ENCODE data around the gene EYA2. TPM values are rescaled to one million over a fixed set of nuclear protein-coding genes. Genes with fewer than 3 reads are reported as not detected.

The EYA2 gene
- total and polyA plus RNA-seq, 2 of the 4 experiments (the other 2 are of a cell fraction) = 2.3 to 5.4 TPM

DNA sequence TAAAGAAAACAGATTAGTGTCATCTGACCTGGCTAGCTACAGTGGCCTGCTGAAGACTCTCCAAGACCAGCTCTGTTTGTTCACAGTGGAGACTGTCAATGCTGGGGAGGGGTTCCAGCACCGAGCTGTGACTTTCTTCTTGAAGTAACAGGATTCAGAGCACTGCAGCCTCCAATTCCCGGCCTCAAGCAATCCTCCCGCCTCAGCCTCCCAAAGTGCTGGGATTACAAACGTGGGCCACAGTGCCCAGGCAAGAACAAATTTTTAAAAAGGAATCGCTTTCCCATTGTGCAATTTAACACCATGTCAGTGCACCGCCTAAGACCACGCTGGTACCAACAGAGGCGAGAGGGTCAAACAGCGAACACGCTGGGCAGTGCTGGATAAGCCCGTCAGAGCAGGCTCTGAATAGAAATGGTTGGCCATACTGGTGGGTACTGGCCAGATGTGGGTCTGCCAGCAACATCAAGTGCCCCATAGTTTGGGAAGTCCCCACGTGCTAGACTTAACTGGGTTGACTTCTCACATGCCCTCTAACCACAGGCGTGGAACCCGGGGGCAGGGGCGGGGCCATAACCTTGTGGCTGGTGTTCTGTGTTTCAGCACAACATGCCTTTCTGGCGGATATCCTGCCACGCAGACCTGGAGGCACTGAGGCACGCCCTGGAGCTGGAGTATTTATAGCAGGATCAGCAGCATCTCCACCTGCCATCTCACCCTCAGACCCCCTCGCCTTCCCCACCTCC is 293.0 kb downstream of the EYA2 start (continued):
- TF ChIP-seq RAD21 (IDR thresholded peaks at IDR 0.05; ENCODE audit: low read length) = no peak

DNA sequence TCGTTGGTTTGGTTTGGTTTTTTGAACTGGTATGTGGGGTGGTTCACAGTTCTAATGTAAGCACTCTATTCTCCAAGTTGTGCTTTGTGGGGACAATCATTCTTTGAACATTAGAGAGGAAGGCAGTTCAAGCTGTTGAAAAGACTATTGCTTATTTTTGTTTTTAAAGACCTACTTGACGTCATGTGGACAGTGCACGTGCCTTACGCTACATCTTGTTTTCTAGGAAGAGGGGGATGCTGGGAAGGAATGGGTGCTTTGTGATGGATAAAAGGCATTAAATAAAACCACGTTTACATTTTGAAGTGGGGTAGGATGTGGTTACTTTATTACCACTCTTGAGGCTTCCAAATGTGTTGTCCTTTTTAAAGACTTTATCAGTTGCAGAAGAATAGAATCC is 293.9 kb downstream of the EYA2 start:
- no peak overlapping the region for H2BK5ac ChIP-seq (ENCODE audit: low read depth, low read length, poor library complexity, severe bottlenecking)
- no peak overlapping the region for H3K4me3 ChIP-seq (ENCODE audit: insufficient read depth, low read depth, low read length)
- H3K9me3 ChIP-seq (ENCODE audit: control insufficient read depth, insufficient read depth, low read length) = no peaks in the 10 kb centered on the region
- no peak overlapping the region for H2AK5ac ChIP-seq (ENCODE audit: low read depth, low read length)
- ChIA-PET POLR2A (ENCODE audit: unreplicated experiment) (no interaction called here), CTCF (no interaction called here)
- H2BK15ac ChIP-seq (ENCODE audit: low read depth, low read length) = no peak overlapping the region
- in situ Hi-C loops (cut with MboI; ENCODE audit: low sequenced_read_pairs) = no loop called here
- H3K27ac ChIP-seq (ENCODE audit: insufficient read depth, low read length) = no peak overlapping the region
- no peak for TF ChIP-seq NFE2L2 (IDR thresholded peaks at IDR 0.05; ENCODE audit: low read depth, low read length)
- no peaks in the 10 kb centered on the region for H3K9me1 ChIP-seq (ENCODE audit: insufficient read depth, low read length)
- H4K8ac ChIP-seq (ENCODE audit: low read depth in 2 of 2, low read length in 2 of 2) = no peak overlapping the region
- no CpG with 5 or more reads among the region's 5 CpGs for WGBS, 2 experiments (ENCODE audit: extremely low coverage in 2 of 2, insufficient read length in 1 of 2)
- no peak for DNase-seq
- H3K14ac ChIP-seq (replicated peaks; ENCODE audit: low read depth, low read length) = no peak overlapping the region
- no peak overlapping the region for H2AFZ ChIP-seq (replicated peaks; ENCODE audit: low read length, poor library complexity)
- intact Hi-C loops (cut with micrococcal nuclease) = no loop called here
- dilution Hi-C loops (cut with HindIII; ENCODE audit: low sequenced_read_pairs, unreplicated experiment) = no loop called here
- no peak overlapping the region for H4K91ac ChIP-seq (ENCODE audit: insufficient read depth, low read depth, low read length)
- BruUV-seq (replicated peaks) = no TSS peak
- no peaks in the 10 kb centered on the region for H4K20me1 ChIP-seq (ENCODE audit: insufficient read depth, low read length)
- H3K36me3 ChIP-seq (ENCODE audit: control insufficient read depth, insufficient read depth, low read length) = peaks cover 2% of the 10 kb centered on the region; the same call in 1 of the 2 replicates
- no peak overlapping the region for H3K56ac ChIP-seq (ENCODE audit: extremely low read depth, insufficient read depth, low read length)
- no peak overlapping the region for H3K4me2 ChIP-seq (ENCODE audit: low read depth, low read length)
- no peak overlapping the region for H3K9ac ChIP-seq (ENCODE audit: low read depth, low read length)
- no peaks in the 10 kb centered on the region for H3K27me3 ChIP-seq (ENCODE audit: control insufficient read depth, insufficient read depth, low read length)
- no peak overlapping the region for H2BK20ac ChIP-seq (ENCODE audit: low read depth, low read length)
- no peak overlapping the region for H2BK120ac ChIP-seq (ENCODE audit: low read depth, low read length)
- H3K79me1 ChIP-seq (ENCODE audit: low read depth in 1 of 2, low read length in 2 of 2) = no peaks in the 10 kb centered on the region
- no peaks in the 10 kb centered on the region for H3K4me1 ChIP-seq (ENCODE audit: control insufficient read depth, insufficient read depth, low read length)
- no peak for ATAC-seq (ENCODE audit: low read depth)
- no peak overlapping the region for H2AK9ac ChIP-seq (replicated peaks; ENCODE audit: low read depth, low read length, poor library complexity)
- H3K23ac ChIP-seq (ENCODE audit: low read depth, low read length) = no peak overlapping the region
- no peak overlapping the region for H3K4ac ChIP-seq (ENCODE audit: low read depth, low read length)
- no peak overlapping the region for H3K18ac ChIP-seq (ENCODE audit: low read depth, low read length)
- no peak overlapping the region for H4K5ac ChIP-seq (ENCODE audit: low read depth, low read length)

Measured in IMR-90 (cell line).